Iris pigment epithelial cell (primary cell): ENCODE results near the gene SRXN1.
"Not testable (repeated sequence)": the region's sequence is repeated elsewhere in the genome, so short reads cannot be mapped to it uniquely, and the experiment has no call there.

Experiments used
- DNase-seq: peaks from one replicate; pipeline ENCODE4 v3.0.0-alpha.2; 2011; ENCODE audit warnings: low read depth

SRXN1 gene

GRCh38 chr20:655726-656624, 3.0 kb upstream of the SRXN1 start:
- DNase-seq: no peak

GRCh38 chr20:654417-654750, 1.4 kb upstream of the SRXN1 start:
- no peak for DNase-seq

GRCh38 chr20:653590-654416, 803 bp upstream of the SRXN1 start:
- no peak for DNase-seq

- peak; percentile 61 for DNase-seq
Measured at GRCh38 chr20:652615-653109, 338 bp downstream of the SRXN1 start.

GRCh38 chr20:651713-652614, 1.0 kb downstream of the SRXN1 start:
- DNase-seq: no peak

- peak; percentile 30 for DNase-seq
Measured at GRCh38 chr20:650954-651353, 2.0 kb downstream of the SRXN1 start.

- no peak for DNase-seq
Measured at GRCh38 chr20:650281-650680, 2.7 kb downstream of the SRXN1 start.

- no peak for DNase-seq
Measured at GRCh38 chr20:647479-648019, 5.5 kb downstream of the SRXN1 start.

GRCh38 chr20:646868-647233, 6.1 kb downstream of the SRXN1 start:
- DNase-seq: no peak

GRCh38 chr20:646107-646867, 6.7 kb downstream of the SRXN1 start:
- DNase-seq: no peak

GRCh38 chr20:645318-646106, 7.5 kb downstream of the SRXN1 start:
- peak; percentile 58 for DNase-seq

- no peak for DNase-seq
Measured at GRCh38 chr20:644692-645317, 8.2 kb downstream of the SRXN1 start.

GRCh38 chr20:642398-643174, 10.4 kb downstream of the SRXN1 start:
- DNase-seq: no peak

GRCh38 chr20:642013-642397, 11.0 kb downstream of the SRXN1 start:
- not testable (repeated sequence) for DNase-seq

- DNase-seq: no peak
Measured at GRCh38 chr20:641516-641875, 11.5 kb downstream of the SRXN1 start.

GRCh38 chr20:640674-641515, 12.1 kb downstream of the SRXN1 start:
- DNase-seq: no peak

GRCh38 chr20:638579-638978, 14.4 kb downstream of the SRXN1 start:
- DNase-seq: no peak

- no peak for DNase-seq
Measured at GRCh38 chr20:637559-637958, 15.4 kb downstream of the SRXN1 start.
